Rectal smooth muscle tissue (tissue), 1 donor: ENCODE data around the gene KMT5B.

Source experiments
- H3K27ac ChIP-seq: one replicate; pipeline ENCODE4 v1.7.0; 2013; ENCODE audit warnings: low read depth, low read length, inconsistent platforms
- H3K27me3 ChIP-seq: one replicate; pipeline ENCODE4 v1.7.0; 2013; ENCODE audit warnings: low read length; ENCODE audit not compliant: control insufficient read depth, insufficient read depth
- H3K36me3 ChIP-seq: one replicate; pipeline ENCODE4 v1.7.0; 2013; ENCODE audit warnings: low read length; ENCODE audit not compliant: control insufficient read depth, insufficient read depth
- H3K4me1 ChIP-seq: one replicate; pipeline ENCODE4 v1.7.0; 2013; ENCODE audit warnings: low read length; ENCODE audit not compliant: control insufficient read depth, insufficient read depth
- H3K4me3 ChIP-seq: one replicate; pipeline ENCODE4 v1.7.0; 2013; ENCODE audit warnings: low read length
- H3K9ac ChIP-seq: one replicate; pipeline ENCODE4 v1.7.0; 2013; ENCODE audit warnings: low read length

The KMT5B gene

DNA sequence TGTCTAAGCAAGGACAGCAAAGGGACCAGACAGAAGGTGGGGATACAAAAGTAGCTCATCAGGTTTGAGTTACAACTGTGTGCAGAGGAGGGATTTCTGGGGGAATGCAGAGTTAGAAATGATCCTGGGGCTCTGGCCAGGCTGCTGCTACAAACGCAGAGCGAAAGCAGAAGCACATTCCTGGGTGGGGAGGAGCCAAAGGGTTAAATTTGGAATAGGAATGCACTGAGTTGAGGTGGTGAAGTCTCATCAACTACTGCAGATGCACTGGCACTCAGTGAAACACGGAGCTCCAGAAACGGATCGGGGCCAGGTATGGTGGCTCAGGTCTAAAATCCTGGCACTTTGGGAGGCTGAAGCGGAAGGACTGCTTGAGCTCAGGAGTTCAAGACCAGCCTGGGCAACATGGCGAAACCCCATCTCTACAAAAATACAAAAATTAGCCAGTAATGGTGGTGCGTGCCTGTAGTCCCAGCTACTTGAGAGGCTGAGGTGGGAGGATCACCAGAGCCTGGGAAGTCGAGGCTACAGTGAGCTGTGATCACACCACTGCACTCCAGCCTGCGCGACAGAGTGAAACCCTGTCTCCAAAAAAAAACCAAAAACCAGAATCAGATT is 95.1 kb downstream of the KMT5B start:
- no peaks in the 10 kb centered on the region for H3K27me3 ChIP-seq
- H3K4me3 ChIP-seq = no peak overlapping the region
- H3K27ac ChIP-seq = peak overlapping the region; percentile 67
- H3K36me3 ChIP-seq = no peaks in the 10 kb centered on the region
- peak overlapping the region; percentile 22 for H3K9ac ChIP-seq
- H3K4me1 ChIP-seq = peaks cover 15% of the 10 kb centered on the region

GRCh38 chr11:68116974-68117373 is 96.1 kb downstream of the KMT5B start:
- Histone ChIP-seq H3K4me1 (peaks cover 14% of the 10 kb centered on the region), H3K27ac (peak overlapping the region; percentile 43), H3K27me3 (no peaks in the 10 kb centered on the region), H3K36me3 (no peaks in the 10 kb centered on the region), H3K9ac (no peak overlapping the region), H3K4me3 (no peak overlapping the region)

- H3K9ac ChIP-seq = no peak overlapping the region
- H3K27me3 ChIP-seq = no peaks in the 10 kb centered on the region
- no peak overlapping the region for H3K27ac ChIP-seq
- no peaks in the 10 kb centered on the region for H3K36me3 ChIP-seq
- no peak overlapping the region for H3K4me3 ChIP-seq
- H3K4me1 ChIP-seq = peaks cover 12% of the 10 kb centered on the region
These were observed 97.0 kb downstream of the KMT5B start for GRCh38 chr11:68116126-68116525.

GRCh38 chr11:68115285-68115684 is 97.8 kb downstream of the KMT5B start:
- H3K27ac ChIP-seq = no peak overlapping the region

DNA sequence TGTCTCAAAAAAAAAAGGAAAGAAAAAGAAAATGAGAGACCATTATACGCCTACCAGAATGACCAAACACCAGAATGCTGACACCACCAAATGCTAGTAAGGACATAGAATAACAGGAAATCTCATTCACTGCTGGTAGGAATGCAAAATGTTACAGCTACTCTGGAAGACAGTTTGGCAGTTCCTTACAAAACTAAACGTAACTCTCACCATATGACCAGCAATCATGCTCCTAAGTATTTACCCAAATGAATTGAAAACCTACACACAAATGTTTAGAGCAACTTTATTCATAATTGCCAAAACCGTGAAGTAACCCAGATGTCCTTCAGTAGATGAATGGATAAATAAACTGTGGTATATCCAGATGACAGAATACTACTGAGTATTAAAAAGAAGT is 99.1 kb downstream of the KMT5B start:
- no peak overlapping the region for H3K27ac ChIP-seq
- no peak overlapping the region for H3K4me3 ChIP-seq
- H3K9ac ChIP-seq = no peak overlapping the region
- peaks cover 12% of the 10 kb centered on the region for H3K4me1 ChIP-seq
- H3K36me3 ChIP-seq = no peaks in the 10 kb centered on the region
- no peaks in the 10 kb centered on the region for H3K27me3 ChIP-seq

More at GRCh38 chr11:68115285-68115684, 97.8 kb downstream of the KMT5B start:
- Histone ChIP-seq H3K9ac (no peak overlapping the region), H3K27me3 (no peaks in the 10 kb centered on the region), H3K4me3 (no peak overlapping the region), H3K36me3 (no peaks in the 10 kb centered on the region), H3K4me1 (peaks cover 12% of the 10 kb centered on the region)

- H3K4me1 ChIP-seq = no peaks in the 10 kb centered on the region
- no peaks in the 10 kb centered on the region for H3K36me3 ChIP-seq
- no peak overlapping the region for H3K4me3 ChIP-seq
- no peak overlapping the region for H3K27ac ChIP-seq
- H3K27me3 ChIP-seq = no peaks in the 10 kb centered on the region
- H3K9ac ChIP-seq = no peak overlapping the region
These were observed 105.4 kb downstream of the KMT5B start for GRCh38 chr11:68107689-68108088.

- Histone ChIP-seq H3K27ac (no peak overlapping the region), H3K4me1 (no peaks in the 10 kb centered on the region), H3K36me3 (no peaks in the 10 kb centered on the region), H3K27me3 (no peaks in the 10 kb centered on the region), H3K9ac (no peak overlapping the region), H3K4me3 (no peak overlapping the region)
These were observed 106.7 kb downstream of the KMT5B start for GRCh38 chr11:68106165-68106940.
